Mucosa of stomach (tissue), 1 donor: ENCODE measurements around the gene CEP20.
A peak's percentile ranks its signal among the peaks of the same experiment; 100 is the strongest.
"Not testable (repeated sequence)": the region's sequence is repeated elsewhere in the genome, so short reads cannot be mapped to it uniquely, and the experiment has no call there.

Experiments used
- H3K27me3 ChIP-seq: one replicate; pipeline ENCODE4 v1.7.0; 2013; ENCODE audit warnings: mild to moderate bottlenecking, low read length; ENCODE audit not compliant: control insufficient read depth, insufficient read depth
- H3K36me3 ChIP-seq: one replicate; pipeline ENCODE4 v1.7.0; 2013; ENCODE audit warnings: low read length; ENCODE audit not compliant: control insufficient read depth, insufficient read depth
- H3K4me1 ChIP-seq: one replicate; pipeline ENCODE4 v1.7.0; 2013; ENCODE audit warnings: mild to moderate bottlenecking, low read length; ENCODE audit not compliant: control insufficient read depth, insufficient read depth
- H3K4me3 ChIP-seq: one replicate; pipeline ENCODE4 v1.7.0; 2013; ENCODE audit warnings: low read length
- H3K9ac ChIP-seq: one replicate; pipeline ENCODE4 v1.7.0; 2013; ENCODE audit warnings: mild to moderate bottlenecking, low read length, moderate library complexity
- H3K9me3 ChIP-seq: one replicate; pipeline ENCODE4 v1.7.0; 2013; ENCODE audit warnings: mild to moderate bottlenecking, low read length, moderate library complexity; ENCODE audit not compliant: control insufficient read depth
- donor health status: Pancreatic carcinoma.

Gene CEP20

DNA sequence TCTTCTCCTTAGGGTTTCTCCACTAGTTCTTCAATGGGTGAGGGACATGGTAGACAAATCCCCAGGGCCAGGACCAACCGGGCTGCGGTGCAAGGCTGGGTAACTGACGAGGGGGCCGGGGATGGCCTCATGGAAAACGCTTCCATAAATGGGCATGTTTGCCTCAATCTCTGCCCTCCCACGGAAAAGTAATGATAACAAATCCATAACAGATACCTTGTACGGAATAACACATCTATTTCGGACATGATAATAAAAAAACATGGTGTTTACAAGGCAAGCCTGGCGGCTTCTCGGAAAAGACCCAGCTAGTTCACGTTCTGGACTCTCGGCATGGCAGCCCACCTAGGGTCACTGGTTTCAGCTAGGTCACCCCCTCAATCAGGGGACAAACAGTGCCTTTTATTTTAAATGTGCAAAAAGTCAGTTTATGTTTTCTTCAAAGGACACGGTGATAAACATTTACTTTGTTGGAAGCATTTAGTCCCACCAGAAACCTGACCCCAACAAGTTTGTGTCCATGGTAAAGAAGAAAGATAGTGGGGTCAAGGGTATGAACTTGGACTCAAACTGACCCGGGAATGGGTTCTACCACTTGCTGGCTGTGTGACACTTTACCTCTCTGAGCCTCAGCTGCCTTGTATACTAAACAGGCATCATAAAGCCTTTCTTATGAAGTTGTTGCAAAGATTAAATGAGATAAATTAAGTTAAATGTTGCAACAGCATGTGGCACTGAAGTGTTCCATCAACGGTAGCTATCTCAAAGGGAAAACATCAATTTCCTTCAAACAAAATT lies 33.3 kb downstream of the CEP20 start:
- no peaks in the 10 kb centered on the region for H3K9me3 ChIP-seq
- H3K4me1 ChIP-seq = no peaks in the 10 kb centered on the region
- H3K4me3 ChIP-seq = no peak overlapping the region
- H3K27me3 ChIP-seq = peaks cover 20% of the 10 kb centered on the region
- H3K36me3 ChIP-seq = no peaks in the 10 kb centered on the region
- peak overlapping the region; percentile 40 for H3K9ac ChIP-seq

DNA sequence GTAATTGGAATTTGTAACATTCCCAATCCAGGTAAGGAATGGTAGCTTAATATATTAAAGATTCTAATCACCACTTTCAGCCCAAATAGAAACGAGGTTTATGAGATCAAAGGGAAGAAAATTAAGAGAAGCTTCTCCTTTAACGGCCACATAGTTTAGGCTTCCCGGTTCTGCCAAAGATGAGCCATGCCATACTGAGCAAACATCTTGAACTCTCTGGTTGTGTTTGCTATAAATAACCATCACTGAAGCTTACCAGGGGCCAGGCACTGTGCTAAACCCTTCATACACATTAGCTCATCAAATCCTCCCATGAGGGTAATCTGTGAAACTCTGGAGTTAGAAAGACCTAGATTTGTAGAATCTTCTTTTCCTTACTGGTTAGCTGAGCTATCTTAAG lies 34.3 kb downstream of the CEP20 start:
- no peaks in the 10 kb centered on the region for H3K36me3 ChIP-seq
- peak overlapping the region; percentile 33 for H3K9ac ChIP-seq
- H3K4me3 ChIP-seq = no peak overlapping the region
- peaks cover 20% of the 10 kb centered on the region for H3K27me3 ChIP-seq
- H3K9me3 ChIP-seq = no peaks in the 10 kb centered on the region
- no peaks in the 10 kb centered on the region for H3K4me1 ChIP-seq

DNA sequence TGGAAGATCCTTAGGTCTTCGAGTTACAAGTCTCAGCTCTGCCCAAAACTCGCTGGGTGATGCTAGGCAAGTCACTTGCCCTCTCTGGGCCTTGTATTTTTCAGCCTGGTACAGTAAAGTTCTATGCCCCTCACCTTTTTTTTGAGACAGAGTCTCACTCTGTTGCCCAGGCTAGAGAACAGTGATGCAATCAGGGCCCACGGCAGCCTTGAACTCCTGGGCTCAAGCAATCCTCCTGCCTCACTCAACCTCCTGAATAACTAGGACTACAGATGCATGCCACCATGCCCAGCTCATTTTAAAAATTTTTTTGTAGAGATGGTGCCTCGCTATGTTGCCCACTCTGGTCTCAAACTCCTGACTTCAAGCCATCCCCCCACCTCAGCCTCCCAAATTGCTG lies 35.4 kb downstream of the CEP20 start:
- H3K27me3 ChIP-seq = peaks cover 19% of the 10 kb centered on the region
- H3K9ac ChIP-seq = no peak overlapping the region
- H3K4me3 ChIP-seq = no peak overlapping the region
- H3K9me3 ChIP-seq = no peaks in the 10 kb centered on the region
- no peaks in the 10 kb centered on the region for H3K36me3 ChIP-seq
- no peaks in the 10 kb centered on the region for H3K4me1 ChIP-seq

DNA sequence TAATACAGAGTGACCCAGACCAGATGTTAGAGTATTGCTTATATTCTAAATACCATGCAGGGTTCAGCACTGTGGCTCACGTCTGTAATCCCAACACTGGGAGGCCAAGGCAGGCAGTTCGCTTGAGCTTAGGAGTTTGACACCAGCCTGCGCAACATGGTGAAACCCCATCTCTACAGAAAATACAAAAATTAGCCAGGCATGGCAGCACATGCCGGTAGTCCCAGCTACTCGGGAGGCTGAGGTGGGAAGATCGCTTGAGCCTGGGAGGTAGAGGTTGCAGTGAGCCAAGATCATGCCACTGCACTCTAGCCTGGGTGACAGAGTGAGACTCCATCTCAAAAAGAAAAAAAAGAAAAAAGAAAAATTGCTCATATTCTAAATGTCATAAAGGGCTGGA lies 37.8 kb downstream of the CEP20 start:
- not testable (repeated sequence) for H3K36me3 ChIP-seq, H3K27me3 ChIP-seq, H3K4me3 ChIP-seq, H3K4me1 ChIP-seq, H3K9ac ChIP-seq, H3K9me3 ChIP-seq

DNA sequence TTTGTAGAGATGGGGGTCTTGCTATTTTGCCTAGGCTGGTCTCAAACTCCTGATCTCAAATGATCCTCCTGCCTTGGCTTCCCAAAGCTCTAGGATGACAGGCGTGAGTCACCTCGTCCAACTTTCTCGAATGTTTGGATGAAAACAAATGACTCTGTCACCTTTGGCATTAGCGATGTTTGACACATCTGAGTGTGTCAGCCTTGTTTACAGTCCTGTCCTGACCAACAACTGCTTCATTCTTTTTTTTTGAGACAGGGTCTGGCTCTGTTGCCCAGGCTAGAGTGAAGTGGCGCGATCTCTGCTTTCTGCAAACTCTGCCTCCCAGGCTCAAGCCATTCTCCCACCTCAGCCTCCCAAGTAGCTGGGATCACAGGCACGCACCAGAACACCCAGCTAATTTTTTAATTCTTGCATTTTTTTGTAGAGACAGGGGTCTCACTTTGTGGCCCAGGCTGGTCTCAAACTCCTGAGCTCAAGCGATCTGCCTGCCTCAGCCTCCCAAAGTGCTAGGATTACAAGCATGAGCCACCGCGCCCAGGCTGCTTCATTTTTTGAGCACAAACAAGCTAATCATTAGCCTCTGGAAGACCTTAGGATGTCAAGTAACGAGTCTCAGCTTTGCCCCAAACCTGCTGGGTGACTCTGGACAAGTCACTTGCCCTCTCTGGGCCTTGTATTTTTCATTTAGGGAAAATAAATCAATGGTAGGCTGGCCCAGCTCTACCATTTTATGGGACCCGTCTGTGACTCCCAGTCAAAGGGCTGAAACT lies 39.0 kb downstream of the CEP20 start:
- no peaks in the 10 kb centered on the region for H3K27me3 ChIP-seq
- no peaks in the 10 kb centered on the region for H3K9me3 ChIP-seq
- no peak overlapping the region for H3K9ac ChIP-seq
- H3K4me1 ChIP-seq = no peaks in the 10 kb centered on the region
- no peaks in the 10 kb centered on the region for H3K36me3 ChIP-seq
- no peak overlapping the region for H3K4me3 ChIP-seq

DNA sequence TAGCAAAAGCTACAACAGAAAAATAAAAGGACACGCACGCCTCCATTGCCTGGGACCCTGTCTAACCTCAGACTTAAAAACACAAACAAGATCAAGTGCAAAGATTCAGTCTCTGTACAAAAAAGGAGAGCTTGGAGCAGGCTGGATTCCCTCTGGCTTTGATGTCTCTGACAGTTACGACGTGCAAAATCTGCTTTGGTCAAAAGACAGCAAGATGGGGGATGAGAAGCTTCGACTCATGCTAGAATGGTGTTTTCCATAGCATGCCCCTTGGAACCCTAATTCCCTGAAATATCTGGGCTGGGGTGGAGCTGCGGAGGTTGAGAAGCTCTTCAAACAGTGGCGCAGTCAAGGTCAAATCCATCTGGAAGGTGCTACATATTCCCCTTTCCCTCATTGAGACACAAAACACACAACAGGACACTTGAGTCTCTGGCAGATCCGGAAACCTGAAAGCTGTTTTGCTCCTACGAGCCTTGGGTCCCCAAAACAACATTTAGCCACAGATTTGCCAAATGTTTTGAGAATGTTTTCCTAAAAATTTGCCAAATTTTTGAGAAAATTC lies 40.7 kb downstream of the CEP20 start:
- Histone ChIP-seq H3K4me1 (no peaks in the 10 kb centered on the region), H3K27me3 (no peaks in the 10 kb centered on the region), H3K4me3 (no peak overlapping the region), H3K36me3 (no peaks in the 10 kb centered on the region), H3K9me3 (no peaks in the 10 kb centered on the region), H3K9ac (no peak overlapping the region)

DNA sequence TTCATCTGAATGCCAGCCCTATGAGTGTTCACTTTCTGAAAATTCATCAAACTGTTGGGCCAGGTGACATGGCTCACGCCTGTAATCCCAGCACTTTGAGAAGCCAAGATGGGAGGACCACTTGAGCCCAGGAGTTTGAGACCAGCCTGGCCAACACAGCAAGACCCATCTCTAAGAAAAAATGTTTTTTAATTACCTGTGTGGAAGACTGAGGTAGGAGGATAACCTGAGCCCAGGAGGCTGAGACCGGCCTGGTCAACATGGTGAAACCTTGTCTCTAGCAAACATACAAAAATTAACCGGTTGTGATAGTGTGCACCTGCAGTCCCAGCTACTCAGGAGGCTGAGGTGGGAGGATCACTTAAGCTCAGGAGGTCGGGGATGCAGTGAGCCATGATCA lies 41.9 kb downstream of the CEP20 start:
- Histone ChIP-seq H3K4me1 (no peaks in the 10 kb centered on the region), H3K36me3 (no peaks in the 10 kb centered on the region), H3K27me3 (no peaks in the 10 kb centered on the region), H3K4me3 (no peak overlapping the region), H3K9ac (no peak overlapping the region), H3K9me3 (no peaks in the 10 kb centered on the region)

DNA sequence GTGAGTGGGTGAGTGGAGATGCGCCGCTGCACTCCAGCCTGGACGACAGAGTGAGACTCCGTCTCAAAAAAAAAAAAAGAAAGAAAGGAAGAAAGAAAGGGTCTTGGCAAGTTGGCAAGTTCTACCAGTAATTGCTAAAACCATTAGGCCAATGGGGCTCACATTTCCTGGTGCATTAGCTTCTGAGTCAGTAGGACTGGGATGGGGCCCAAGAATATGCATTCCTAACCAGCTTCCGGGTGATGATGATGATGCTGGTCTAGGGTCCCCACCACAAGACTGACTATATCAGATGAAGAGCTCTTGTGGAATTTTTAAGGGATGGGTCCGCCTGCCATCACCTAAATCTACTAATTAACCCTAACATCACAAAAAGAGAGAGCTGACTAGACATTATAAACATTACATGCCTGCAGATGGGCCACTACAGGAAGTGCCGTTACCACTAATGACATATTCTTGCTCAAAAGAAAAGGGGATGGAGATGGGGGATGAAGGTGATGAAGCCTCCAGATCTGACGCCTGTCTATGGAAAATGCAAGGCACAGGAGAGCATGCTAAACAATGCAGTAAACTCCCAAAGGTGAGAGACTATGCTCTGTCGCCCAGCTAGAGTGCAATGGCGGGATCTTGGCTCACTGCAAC lies 44.6 kb downstream of the CEP20 start:
- Histone ChIP-seq H3K4me3 (no peak overlapping the region), H3K9me3 (no peaks in the 10 kb centered on the region), H3K9ac (no peak overlapping the region), H3K36me3 (no peaks in the 10 kb centered on the region), H3K4me1 (no peaks in the 10 kb centered on the region), H3K27me3 (no peaks in the 10 kb centered on the region)

- not testable (repeated sequence) for H3K27me3 ChIP-seq, H3K9ac ChIP-seq, H3K9me3 ChIP-seq, H3K4me1 ChIP-seq, H3K36me3 ChIP-seq, H3K4me3 ChIP-seq
Measured at GRCh38 chr16:15839204-15839603, 49.2 kb downstream of the CEP20 start.

- Histone ChIP-seq H3K4me1 (no peaks in the 10 kb centered on the region), H3K4me3 (no peak overlapping the region), H3K9ac (no peak overlapping the region), H3K9me3 (no peaks in the 10 kb centered on the region), H3K27me3 (no peaks in the 10 kb centered on the region), H3K36me3 (no peaks in the 10 kb centered on the region)
Measured at GRCh38 chr16:15837761-15838160, 50.6 kb downstream of the CEP20 start.

DNA sequence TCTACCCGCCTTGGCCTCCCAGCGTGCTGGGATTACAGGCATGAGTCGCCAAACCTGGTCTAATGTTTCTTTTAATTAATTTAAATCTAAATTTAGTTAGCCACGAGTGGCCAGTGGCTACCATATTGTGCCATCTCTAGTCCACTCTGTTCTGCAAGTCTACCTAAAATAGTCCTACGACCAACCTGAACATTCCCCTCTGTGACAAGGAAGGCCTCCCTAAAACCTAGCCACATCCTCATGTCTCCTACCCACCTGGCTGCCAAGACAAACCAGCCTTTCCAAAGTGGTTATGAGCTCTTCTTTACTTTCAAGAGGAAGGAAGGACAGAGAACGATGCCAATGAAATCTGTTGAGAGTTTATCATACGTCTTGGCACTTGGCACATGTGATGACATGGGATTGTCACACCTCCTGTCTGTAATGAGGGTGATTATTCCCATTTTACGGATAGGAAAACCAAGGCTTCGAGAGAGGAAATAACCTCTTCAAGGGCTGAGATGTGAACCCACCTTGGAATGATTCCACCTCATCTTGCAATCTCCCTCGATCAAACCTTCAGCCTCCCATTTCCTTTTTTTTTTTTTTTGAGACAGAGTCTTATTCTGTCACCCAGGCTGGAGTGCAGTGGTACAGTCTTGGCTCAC lies 51.3 kb downstream of the CEP20 start:
- Histone ChIP-seq H3K36me3 (no peaks in the 10 kb centered on the region), H3K4me3 (no peak overlapping the region), H3K27me3 (no peaks in the 10 kb centered on the region), H3K9me3 (no peaks in the 10 kb centered on the region), H3K4me1 (no peaks in the 10 kb centered on the region), H3K9ac (no peak overlapping the region)
